ENCODE measurements around the gene IGSF6.

The IGSF6 gene

DNA sequence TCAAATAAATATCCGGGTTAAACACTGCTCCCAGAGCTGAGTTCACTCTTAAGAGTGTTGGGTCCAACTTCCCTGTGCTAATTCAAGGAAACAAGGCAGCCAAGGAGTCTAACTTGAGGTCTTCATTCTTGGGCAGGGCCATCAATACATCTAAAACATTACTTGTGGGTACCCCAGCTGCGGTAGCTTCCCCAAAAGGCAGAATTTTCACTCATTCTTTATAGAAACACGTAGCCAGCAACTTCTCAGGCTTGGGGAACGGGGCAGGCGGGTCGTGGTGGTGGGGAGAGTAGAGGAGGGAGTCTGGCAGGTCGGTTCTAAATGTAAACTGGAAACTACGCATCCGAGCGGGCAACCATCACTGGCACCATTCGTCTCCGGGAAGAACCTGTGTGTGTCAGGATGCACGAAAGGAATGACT, 53.7 kb downstream of the IGSF6 start:
- no peak for DNase-seq

DNA sequence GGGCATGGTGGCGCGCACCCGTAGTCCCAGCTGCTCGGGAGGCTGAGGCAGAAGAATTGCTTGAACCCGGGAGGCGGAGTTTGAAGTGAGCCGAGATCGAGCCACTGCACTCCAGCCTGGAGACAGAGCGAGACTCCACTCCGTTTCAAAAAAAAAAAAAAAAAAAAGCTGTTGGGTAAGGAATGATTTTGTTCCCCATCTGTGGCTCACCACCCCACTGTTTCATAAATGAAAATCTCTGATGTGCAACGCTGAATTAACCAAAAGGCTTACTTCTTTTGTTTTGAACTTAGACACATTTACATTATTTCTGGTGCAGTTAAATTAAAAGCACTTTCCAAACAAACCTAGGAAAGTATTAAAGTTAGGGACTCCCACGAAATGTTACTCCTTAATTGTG, 54.2 kb downstream of the IGSF6 start:
- no peak for DNase-seq

DNA sequence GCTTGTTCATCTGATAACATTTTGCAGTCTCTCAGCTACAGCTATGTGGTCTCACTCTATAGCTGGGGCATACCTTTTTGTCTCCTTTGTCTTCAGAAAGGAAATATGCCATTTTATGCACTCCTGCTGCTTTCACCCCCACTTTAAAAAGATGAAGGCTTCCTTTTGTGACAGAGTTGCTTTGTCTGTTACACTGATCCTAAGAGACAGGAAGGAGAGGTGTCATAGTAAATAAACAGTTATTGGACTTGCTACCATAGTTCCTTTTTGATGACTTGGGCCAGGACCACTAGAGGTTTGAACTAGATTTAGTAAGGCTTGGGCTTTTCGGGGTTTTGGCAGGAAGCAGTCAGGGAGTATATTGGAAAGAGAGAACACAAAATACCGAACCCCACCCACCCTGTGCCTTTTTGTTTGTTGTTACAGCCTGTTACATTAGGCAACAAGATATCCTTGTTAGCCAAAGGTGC, 54.8 kb downstream of the IGSF6 start:
- DNase-seq, result no peak

DNA sequence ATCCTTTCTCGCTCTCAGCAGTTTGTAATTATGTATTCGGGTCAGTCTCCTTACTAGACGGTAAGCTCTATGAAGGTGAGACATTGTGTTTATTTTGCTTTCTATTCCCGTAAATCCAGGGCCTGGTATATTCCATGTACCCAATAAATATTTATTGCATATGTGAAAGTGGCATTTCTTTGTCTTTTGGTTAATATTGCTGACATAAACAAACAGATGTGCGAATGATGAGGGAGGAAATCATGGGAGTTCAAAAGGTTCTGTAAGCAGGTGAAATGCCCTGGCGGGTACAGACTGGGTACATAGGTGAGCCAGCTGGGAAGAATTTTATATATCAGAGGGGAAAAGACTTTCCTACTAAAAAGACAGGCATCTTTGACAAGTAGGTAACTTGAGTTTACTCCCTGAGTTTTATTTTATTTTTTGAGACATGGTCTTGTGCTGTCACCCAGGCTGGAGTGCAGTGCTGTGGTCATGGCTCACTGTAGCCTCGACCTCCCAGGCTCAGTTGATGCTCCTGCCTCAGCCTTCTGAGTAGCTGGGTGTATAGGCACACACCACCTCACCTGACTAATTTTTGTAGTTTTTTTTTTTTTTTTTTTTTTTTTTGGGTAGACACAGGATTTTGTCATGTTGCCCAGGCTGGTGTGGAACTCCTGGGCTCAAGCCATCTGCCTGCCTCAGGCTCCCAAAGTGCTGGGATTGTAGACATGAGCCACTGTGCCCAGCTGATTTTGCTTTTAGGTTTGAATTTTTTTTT, 58.7 kb downstream of the IGSF6 start:
- DNase-seq, result no peak

DNA sequence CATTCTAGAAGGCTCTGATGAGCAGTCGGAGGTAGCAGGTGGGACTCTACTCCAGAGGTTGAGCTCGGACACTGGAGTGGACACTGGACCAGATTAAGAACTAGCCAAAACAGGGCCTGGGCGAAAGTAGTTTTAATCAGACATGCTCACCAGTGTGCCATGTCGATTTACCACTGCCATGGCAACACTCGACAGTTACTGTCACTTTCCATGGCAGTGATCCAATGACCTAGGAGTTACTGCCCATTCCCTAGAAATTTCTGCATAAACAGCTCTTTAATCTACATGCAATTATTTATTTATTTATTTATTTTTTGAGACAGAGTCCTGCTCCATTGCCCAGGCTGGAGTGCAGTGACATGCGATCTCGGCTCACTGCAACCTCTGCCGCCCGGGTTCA, 60.2 kb downstream of the IGSF6 start:
- no peak for DNase-seq

DNA sequence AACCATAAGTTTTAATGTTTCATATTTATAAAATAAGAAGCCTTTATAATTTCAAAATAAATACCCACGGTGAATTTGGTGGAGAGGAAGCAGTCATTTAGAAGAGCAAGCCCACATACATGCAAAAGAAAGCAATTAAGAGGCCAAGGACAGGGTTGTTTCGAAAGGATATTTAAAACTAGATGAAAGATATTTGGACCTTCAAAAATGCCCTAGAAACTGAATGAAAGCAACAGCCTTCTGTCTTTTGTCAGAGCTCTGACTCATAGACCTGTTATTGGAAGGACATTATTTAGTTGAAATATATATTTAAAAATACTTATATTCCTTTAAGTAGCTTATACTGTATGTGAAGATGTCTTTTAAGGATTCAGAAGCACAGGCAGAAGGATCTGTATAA, 61.6 kb downstream of the IGSF6 start:
- no peak for DNase-seq

DNA sequence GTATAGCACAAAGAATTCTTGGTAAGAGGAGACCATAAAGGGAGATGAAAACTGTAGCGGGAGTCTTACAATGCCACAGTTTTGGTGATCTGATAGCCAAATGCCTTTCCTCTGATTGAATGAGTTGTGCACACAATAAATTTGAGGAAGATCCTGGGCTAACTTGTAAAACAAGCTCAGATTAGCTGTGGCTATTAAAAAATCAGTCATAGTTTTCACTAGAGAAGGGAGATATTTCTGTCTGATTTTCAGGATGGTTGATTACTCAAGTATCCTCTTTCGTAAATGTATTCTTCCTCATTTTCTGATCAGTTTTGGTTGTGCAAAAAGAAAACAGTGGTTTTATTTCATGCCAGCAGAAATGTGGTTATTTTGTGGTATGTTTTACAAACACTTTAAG, 62.1 kb downstream of the IGSF6 start:
- DNase-seq, result no peak

DNA sequence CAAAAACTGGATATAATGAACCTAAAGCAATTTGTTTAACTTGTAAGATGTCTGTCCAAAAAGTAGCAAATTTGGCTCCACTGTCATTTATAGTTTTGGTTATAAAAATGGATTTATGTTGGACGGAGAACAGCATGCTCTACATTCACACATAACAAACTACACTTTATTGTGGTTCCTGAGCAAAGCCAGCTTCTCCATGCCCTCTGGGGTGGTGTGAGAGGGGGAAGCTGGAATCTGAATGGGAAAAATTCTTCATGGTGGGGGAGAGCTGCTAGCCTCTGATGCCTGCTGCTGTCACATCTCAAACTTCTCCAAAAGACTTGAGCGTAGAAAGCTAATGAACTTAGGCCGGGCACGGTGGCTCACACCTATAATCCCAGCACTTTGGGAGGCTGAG, 62.9 kb downstream of the IGSF6 start:
- DNase-seq, result no peak
